ENCODE measurements around the gene RGS11. TPM values are rescaled to one million over a fixed set of nuclear protein-coding genes. Genes with fewer than 3 reads are reported as not detected.

The RGS11 gene
- total and polyA plus RNA-seq, 9 of the 15 experiments (the other 6 are each of a cell fraction or from before 2014, with no cell fraction given) = not detected

DNA sequence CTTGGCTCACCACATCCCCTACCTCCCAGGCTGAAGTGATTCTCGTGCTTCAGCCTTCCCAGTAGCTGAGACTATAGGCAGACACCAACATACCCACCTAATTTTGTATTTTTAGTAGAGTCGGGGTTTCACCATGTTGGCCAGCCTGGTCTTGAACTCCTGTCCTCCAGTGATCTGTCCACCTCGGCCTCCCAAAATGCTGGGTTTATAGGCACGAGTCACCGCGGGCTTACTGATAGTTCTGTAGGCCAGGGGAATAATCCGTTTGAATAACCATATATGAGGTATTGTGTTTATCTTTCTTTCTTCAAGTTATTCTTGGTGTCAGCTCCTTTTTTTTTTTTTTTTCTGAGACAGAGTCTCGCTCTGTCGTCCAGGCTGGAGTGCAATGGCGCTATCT, 33.5 kb downstream of the RGS11 start:
- peaks cover 35% of the 10 kb centered on the region for H3K79me2 ChIP-seq (ENCODE audit: control insufficient read depth, insufficient read depth, low read length)
- in situ Hi-C loops (cut with MboI) (no loop called here), intact Hi-C loops (cut with micrococcal nuclease) (no loop called here)
- peak overlapping the region; percentile 58; the same call in 2 of the 3 replicates for H3K27ac ChIP-seq (ENCODE audit: extremely low read depth, low read depth, low read length)
- H3K9me1 ChIP-seq (ENCODE audit: control insufficient read depth, insufficient read depth, low read length) = no peaks in the 10 kb centered on the region
- BruUV-seq (replicated peaks) = no TSS peak
- H3K4me1 ChIP-seq (replicated peaks in 1 of 2; ENCODE audit: control insufficient read depth in 2 of 2, insufficient read depth in 2 of 2, low read length in 2 of 2) = peaks cover 22 to 31% of the 10 kb centered on the region in 2 experiments
- no peak for ATAC-seq
- 0 out of 4 replicates have a peak overlapping the region, but pooled peaks of 1 of the 2 experiments have one; percentile 10 for H3K9ac ChIP-seq (ENCODE audit: insufficient read depth in 1 of 2, low read depth in 2 of 2, low read length in 2 of 2)
- POLR2A ChIA-PET = interaction anchor here (0.6 to 3.7 kb wide), 4 partner anchors 12 to 442 kb away, joined by 3 to 14 read pairs (median 3); partner anchors contain the start of gene JMJD8
- H3K36me3 ChIP-seq (ENCODE audit: control insufficient read depth, insufficient read depth, low read length) = no peaks in the 10 kb centered on the region
- no peak overlapping the region for H3K4me3 ChIP-seq
- H3K27me3 ChIP-seq (ENCODE audit: control insufficient read depth in 2 of 2, insufficient read depth in 2 of 2, low read length in 2 of 2) = no peaks in the 10 kb centered on the region
- peak; percentile 76 for FAIRE-seq
- CTCF ChIA-PET (ENCODE audit: low intra/inter-chr PET ratio) = no interaction called here
- no peaks in the 10 kb centered on the region for H3K9me3 ChIP-seq (replicated peaks; ENCODE audit: control insufficient read depth, insufficient read depth, low read depth, low read length)
- DNase-seq (ENCODE audit: extremely low read depth in 1 of 4, low spot score in 3 of 4) = no peak
- 51% methylated on average over 8 of the region's 10 CpGs for WGBS (ENCODE audit: insufficient coverage, low coverage, missing lambda C conversion rate)
- H4K20me1 ChIP-seq (replicated peaks; ENCODE audit: control insufficient read depth, insufficient read depth, low read length) = no peaks in the 10 kb centered on the region
- TF ChIP-seq SIN3A (IDR thresholded peaks at IDR 0.05; ENCODE audit: borderline replicate concordance in 2 of 2, control insufficient read depth in 1 of 2, low read depth in 2 of 2, low read length in 2 of 2) (no peak), ZNF347 (CRISPR knock-in tag; IDR thresholded peaks at IDR 0.05; ENCODE audit: low read depth) (no peak), ZNF121 (CRISPR knock-in tag; conservative IDR thresholded peaks at IDR 0.05) (no peak), GATAD2B (IDR thresholded peaks at IDR 0.05; ENCODE audit: borderline replicate concordance) (no peak), MAFF (IDR thresholded peaks at IDR 0.05; ENCODE audit: low read length) (no peak), MCM2 (IDR thresholded peaks at IDR 0.05; ENCODE audit: low read depth) (no peak), PTBP1 (IDR thresholded peaks at IDR 0.05; ENCODE audit: low read depth, low read length) (no peak), ZBED1 (IDR thresholded peaks at IDR 0.05) (no peak), POLR3G (IDR thresholded peaks at IDR 0.05; ENCODE audit: extremely low read depth, insufficient read length, insufficient replicate concordance) (no peak), CTBP1 (IDR thresholded peaks at IDR 0.05; ENCODE audit: borderline replicate concordance) (no peak), ZNF778 (CRISPR knock-in tag; IDR thresholded peaks at IDR 0.05) (no peak), GTF2E2 (tag; IDR thresholded peaks at IDR 0.05) (no peak), GABPA (tag; conservative IDR thresholded peaks at IDR 0.05; ENCODE audit: low read depth) (no peak)
- TF ChIP-seq, protein P1, sequence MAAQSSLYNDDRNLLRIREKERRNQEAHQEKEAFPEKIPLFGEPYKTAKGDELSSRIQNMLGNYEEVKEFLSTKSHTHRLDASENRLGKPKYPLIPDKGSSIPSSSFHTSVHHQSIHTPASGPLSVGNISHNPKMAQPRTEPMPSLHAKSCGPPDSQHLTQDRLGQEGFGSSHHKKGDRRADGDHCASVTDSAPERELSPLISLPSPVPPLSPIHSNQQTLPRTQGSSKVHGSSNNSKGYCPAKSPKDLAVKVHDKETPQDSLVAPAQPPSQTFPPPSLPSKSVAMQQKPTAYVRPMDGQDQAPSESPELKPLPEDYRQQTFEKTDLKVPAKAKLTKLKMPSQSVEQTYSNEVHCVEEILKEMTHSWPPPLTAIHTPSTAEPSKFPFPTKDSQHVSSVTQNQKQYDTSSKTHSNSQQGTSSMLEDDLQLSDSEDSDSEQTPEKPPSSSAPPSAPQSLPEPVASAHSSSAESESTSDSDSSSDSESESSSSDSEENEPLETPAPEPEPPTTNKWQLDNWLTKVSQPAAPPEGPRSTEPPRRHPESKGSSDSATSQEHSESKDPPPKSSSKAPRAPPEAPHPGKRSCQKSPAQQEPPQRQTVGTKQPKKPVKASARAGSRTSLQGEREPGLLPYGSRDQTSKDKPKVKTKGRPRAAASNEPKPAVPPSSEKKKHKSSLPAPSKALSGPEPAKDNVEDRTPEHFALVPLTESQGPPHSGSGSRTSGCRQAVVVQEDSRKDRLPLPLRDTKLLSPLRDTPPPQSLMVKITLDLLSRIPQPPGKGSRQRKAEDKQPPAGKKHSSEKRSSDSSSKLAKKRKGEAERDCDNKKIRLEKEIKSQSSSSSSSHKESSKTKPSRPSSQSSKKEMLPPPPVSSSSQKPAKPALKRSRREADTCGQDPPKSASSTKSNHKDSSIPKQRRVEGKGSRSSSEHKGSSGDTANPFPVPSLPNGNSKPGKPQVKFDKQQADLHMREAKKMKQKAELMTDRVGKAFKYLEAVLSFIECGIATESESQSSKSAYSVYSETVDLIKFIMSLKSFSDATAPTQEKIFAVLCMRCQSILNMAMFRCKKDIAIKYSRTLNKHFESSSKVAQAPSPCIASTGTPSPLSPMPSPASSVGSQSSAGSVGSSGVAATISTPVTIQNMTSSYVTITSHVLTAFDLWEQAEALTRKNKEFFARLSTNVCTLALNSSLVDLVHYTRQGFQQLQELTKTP (IDR thresholded peaks at IDR 0.05; ENCODE audit: low read depth in 1 of 2, partially characterized antibody in 2 of 2) = no peak
- TF ChIP-seq, protein P2, sequence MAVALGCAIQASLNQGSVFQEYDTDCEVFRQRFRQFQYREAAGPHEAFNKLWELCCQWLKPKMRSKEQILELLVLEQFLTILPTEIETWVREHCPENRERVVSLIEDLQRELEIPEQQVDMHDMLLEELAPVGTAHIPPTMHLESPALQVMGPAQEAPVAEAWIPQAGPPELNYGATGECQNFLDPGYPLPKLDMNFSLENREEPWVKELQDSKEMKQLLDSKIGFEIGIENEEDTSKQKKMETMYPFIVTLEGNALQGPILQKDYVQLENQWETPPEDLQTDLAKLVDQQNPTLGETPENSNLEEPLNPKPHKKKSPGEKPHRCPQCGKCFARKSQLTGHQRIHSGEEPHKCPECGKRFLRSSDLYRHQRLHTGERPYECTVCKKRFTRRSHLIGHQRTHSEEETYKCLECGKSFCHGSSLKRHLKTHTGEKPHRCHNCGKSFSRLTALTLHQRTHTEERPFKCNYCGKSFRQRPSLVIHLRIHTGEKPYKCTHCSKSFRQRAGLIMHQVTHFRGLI (CRISPR knock-in tag; IDR thresholded peaks at IDR 0.05) = no peak
- TF ChIP-seq, protein P3, sequence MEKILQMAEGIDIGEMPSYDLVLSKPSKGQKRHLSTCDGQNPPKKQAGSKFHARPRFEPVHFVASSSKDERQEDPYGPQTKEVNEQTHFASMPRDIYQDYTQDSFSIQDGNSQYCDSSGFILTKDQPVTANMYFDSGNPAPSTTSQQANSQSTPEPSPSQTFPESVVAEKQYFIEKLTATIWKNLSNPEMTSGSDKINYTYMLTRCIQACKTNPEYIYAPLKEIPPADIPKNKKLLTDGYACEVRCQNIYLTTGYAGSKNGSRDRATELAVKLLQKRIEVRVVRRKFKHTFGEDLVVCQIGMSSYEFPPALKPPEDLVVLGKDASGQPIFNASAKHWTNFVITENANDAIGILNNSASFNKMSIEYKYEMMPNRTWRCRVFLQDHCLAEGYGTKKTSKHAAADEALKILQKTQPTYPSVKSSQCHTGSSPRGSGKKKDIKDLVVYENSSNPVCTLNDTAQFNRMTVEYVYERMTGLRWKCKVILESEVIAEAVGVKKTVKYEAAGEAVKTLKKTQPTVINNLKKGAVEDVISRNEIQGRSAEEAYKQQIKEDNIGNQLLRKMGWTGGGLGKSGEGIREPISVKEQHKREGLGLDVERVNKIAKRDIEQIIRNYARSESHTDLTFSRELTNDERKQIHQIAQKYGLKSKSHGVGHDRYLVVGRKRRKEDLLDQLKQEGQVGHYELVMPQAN (IDR thresholded peaks at IDR 0.05; ENCODE audit: borderline replicate concordance) = no peak
- H2AFZ ChIP-seq (ENCODE audit: low read depth, low read length) = peak overlapping the region; percentile 44; the same call in 1 of the 2 replicates
- H3K4me2 ChIP-seq (ENCODE audit: insufficient read depth, low read length) = peak overlapping the region; percentile 38; the same call in 1 of the 2 replicates
